ENCODE measurements around the gene RETREG3. TPM values are rescaled to one million over a fixed set of nuclear protein-coding genes. Genes with fewer than 3 reads are reported as not detected.

The RETREG3 gene, protein sequence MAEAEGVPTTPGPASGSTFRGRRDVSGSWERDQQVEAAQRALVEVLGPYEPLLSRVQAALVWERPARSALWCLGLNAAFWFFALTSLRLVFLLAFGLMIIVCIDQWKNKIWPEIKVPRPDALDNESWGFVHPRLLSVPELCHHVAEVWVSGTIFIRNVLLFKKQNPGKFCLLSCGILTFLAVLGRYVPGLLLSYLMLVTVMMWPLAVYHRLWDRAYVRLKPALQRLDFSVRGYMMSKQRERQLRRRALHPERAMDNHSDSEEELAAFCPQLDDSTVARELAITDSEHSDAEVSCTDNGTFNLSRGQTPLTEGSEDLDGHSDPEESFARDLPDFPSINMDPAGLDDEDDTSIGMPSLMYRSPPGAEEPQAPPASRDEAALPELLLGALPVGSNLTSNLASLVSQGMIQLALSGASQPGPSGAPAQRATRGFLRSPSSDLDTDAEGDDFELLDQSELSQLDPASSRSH
- total RNA-seq: 10 to 100 TPM; 49.2 to 60.3 TPM

DNA sequence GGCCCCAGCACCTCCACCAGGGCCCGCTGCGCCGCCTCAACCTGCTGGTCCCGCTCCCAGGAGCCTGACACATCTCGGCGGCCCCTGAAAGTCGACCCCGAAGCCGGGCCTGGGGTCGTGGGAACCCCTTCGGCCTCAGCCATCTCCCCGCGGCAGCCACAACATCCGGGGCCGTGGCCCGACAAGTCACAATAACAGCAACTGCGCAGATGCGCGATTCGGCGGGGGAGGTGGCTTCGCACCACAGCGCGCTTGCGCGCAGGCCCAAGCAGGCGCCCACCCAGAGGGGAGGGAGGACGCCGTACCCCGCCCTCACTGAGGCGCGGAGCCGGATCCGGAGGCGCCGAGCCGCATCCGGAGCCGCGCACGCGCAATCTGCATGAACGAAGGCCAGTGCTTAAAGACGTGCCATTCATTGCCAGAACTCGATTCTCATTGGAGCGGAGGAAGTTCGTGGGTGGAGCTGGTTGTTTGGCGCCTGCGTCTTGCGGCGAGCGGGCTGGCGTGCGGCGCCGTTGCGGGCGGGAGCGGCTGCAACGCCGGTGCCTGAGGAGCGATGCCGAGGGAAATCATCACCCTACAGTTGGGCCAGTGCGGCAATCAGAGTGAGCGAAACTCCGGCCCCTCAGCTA lies at the start of gene RETREG3, which contains the start of gene TUBG1:
TSS of gene RETREG3 (minus strand) at position 193 of the 632 bp plus-strand sequence. CDS start at position 143, 50 bp downstream.
TSS of gene TUBG1 (plus strand) at position 502 of the 632 bp plus-strand sequence. CDS start at position 557, 55 bp downstream.
- intact Hi-C loops (cut with DNase I): loop anchor here (5.0 kb wide), 1 partner anchor 63 kb away; no protein-coding TSS in a partner anchor

DNA sequence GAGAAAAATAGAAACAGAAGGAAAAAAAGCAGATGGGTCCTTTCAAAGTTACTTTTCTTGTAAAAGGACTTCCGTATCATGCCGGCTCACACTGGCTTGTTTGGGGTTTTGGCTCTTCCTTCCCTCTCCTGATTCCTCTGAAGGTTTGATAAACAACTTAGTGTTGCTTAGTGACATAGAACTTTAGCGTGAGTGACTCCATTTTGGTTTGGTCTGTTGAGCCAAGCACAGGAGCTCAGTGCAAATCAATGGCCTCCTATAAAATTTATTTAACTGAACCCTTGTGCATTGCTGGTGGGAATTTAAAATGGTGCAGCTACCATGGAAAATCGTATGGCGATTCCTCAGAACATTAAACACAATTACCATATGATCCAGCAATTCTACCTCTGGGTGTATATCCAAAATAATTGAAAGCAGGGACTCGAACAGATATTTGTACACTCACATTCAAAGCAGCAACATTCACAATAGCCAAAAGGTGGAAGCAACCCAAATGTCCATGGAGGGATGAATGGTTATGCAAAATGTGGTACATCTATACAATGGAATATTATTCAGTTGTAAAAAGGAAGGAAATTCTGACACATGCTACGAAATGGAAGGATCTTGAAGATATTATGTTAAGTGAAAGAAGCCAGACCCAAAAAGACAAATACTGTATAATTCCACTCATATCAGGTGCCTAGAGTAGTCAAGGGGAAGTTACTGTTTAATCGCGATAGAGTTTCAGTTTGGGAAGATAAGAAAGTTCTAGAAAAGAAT lies 48.8 kb upstream of the RETREG3 start:
- no peak overlapping the region for H3K4me3 ChIP-seq
- H3K27ac ChIP-seq: no peak overlapping the region
- H3K36me3 ChIP-seq: no peaks in the 10 kb centered on the region
- H3K27me3 ChIP-seq: no peaks in the 10 kb centered on the region
- H3K9me3 ChIP-seq: no peaks in the 10 kb centered on the region
- H3K4me1 ChIP-seq: no peaks in the 10 kb centered on the region
- intact Hi-C loops (cut with DNase I): no loop called here
- H3K9ac ChIP-seq (ENCODE audit: low read depth in 2 of 2, low read length in 2 of 2): no peak overlapping the region
- no peak for DNase-seq
- TF ChIP-seq, protein P1, sequence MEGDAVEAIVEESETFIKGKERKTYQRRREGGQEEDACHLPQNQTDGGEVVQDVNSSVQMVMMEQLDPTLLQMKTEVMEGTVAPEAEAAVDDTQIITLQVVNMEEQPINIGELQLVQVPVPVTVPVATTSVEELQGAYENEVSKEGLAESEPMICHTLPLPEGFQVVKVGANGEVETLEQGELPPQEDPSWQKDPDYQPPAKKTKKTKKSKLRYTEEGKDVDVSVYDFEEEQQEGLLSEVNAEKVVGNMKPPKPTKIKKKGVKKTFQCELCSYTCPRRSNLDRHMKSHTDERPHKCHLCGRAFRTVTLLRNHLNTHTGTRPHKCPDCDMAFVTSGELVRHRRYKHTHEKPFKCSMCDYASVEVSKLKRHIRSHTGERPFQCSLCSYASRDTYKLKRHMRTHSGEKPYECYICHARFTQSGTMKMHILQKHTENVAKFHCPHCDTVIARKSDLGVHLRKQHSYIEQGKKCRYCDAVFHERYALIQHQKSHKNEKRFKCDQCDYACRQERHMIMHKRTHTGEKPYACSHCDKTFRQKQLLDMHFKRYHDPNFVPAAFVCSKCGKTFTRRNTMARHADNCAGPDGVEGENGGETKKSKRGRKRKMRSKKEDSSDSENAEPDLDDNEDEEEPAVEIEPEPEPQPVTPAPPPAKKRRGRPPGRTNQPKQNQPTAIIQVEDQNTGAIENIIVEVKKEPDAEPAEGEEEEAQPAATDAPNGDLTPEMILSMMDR (IDR thresholded peaks at IDR 0.05): no peak

More for the DNA sequence above, at the start of gene RETREG3, which contains the start of gene TUBG1:
- Histone ChIP-seq H3K9ac (ENCODE audit: low read depth in 2 of 2, low read length in 2 of 2) (peak within 1 kb of the TSS; percentile 93 to 98), H3K9me3 (no peaks in the 10 kb centered on the region), H3K36me3 (peaks cover 5% of the 10 kb centered on the region), H3K4me3 (peak within 1 kb of the TSS; percentile 82), H3K27ac (peak within 1 kb of the TSS; percentile 95), H3K27me3 (no peaks in the 10 kb centered on the region), H3K4me1 (peaks cover 9% of the 10 kb centered on the region)
- TF ChIP-seq, protein P1 (IDR thresholded peaks at IDR 0.05): no peak
- peak; percentile 99 for DNase-seq

DNA sequence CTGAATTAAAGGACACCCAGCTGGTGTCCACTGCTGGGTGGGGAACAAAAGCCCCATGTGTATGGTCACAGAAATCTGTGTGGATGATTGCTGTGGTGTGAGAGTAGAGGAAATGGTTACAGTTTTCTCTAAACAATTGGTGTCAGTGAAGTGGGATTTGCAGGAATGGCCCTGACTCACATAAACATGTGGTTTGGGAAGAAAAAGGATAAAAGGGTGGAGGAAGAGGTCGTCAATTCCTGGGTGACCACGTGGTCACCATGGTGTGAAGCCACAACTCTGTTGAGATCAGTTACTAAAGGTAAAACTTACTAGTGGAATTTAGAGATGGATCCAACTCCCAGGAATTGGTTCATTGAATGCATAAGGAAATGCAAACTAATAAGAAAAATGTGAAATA lies 46.4 kb upstream of the RETREG3 start:
- no peaks in the 10 kb centered on the region for H3K4me1 ChIP-seq
- H3K27ac ChIP-seq: no peak overlapping the region
- DNase-seq: no peak
- H3K4me3 ChIP-seq: no peak overlapping the region
- no peaks in the 10 kb centered on the region for H3K36me3 ChIP-seq
- H3K9ac ChIP-seq (ENCODE audit: low read depth in 2 of 2, low read length in 2 of 2): no peak overlapping the region
- intact Hi-C loops (cut with DNase I): no loop called here
- no peaks in the 10 kb centered on the region for H3K27me3 ChIP-seq
- H3K9me3 ChIP-seq: no peaks in the 10 kb centered on the region
- TF ChIP-seq, protein P1 (IDR thresholded peaks at IDR 0.05): no peak

DNA sequence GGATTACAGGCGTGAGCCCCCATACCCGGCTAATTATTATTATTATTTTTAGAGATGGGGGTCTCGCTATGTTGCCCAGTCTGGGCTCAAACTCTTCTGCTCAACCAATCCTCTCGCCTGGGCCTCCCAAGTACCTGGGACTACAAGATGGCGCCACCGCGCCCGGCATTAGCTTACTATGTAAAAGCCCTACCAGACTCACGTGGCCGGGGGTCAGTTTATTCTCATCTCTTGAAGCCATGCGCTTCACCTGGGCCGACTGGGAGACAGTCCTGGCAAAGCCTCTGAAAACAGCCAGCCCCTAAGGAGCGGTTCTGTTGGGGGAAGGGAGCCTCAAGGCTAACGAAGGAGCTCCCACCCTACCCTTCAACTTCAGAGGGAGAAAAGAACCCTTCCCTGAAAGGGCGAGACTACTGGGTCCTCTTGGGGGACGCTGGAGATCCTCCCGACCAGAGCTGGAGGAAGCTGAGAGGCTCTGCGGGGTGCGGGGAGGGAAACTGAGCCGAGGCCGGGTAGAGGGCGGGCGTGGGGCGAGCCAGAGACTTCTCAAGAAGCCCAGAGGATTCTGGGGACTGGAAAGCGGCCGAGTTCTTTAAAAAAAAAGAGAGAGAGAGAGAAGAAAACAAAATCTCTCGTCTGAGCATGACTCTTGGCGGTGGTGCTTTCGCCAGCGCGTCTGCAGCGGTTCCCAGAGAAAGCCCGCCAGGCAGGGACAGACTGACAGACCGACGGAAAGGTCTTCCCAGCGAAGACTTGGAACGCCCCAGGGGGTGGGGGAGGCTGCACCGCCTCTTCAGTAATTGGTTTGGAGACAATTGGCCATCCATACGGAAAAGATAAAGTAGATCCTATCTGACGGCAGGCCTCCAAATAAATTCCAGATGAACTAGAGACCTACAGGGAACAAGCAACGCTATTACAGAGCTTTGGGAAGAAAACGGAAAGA lies 44.3 kb upstream of the RETREG3 start:
- Histone ChIP-seq H3K4me3 (peak overlapping the region; percentile 15), H3K27ac (peak overlapping the region; percentile 22), H3K9me3 (no peaks in the 10 kb centered on the region), H3K4me1 (no peaks in the 10 kb centered on the region), H3K27me3 (no peaks in the 10 kb centered on the region), H3K9ac (ENCODE audit: low read depth in 2 of 2, low read length in 2 of 2) (peak overlapping the region; percentile 9 to 43), H3K36me3 (no peaks in the 10 kb centered on the region)
- DNase-seq: peak; percentile 54
- intact Hi-C loops (cut with DNase I): no loop called here
- TF ChIP-seq, protein P1 (IDR thresholded peaks at IDR 0.05): no peak
